Omental fat pad (tissue), 4 donors: ENCODE data around the gene TFAP2E. TPM values are rescaled to one million over a fixed set of nuclear protein-coding genes. Genes with fewer than 3 reads are reported as not detected.

Experiments
- ATAC-seq: fragments of 150-250 bp; one replicate; pipeline ENCODE4 v1.9.1; 2016; ENCODE audit warnings: mild to moderate bottlenecking, moderate library complexity; ENCODE audit not compliant: low FRiP score
- DNase-seq: peaks from one replicate; pipeline ENCODE4 v3.0.0-alpha.2; 2019; ENCODE audit warnings: low spot score
- total RNA-seq, 4 donors: library from RNA; depleted of rRNA; stranded (reverse); fragments of >200 nt; gene quantifications; one replicate each; pipeline ENCODE4 v1.1.0, GENCODE V29; 2016
- TF ChIP-seq, protein P1 (sequence below), 3 donors: fragments of 450-650 bp; IDR thresholded peaks; one replicate each; pipeline ENCODE4 v1.5.1; 2016 to 2017; ENCODE audit warnings: antibody characterized with exemption in 3 of 3, mild to moderate bottlenecking in 3 of 3, moderate library complexity in 2 of 3

Gene TFAP2E
- total RNA-seq, 4 donors from 2014 or later: 0.25 to 0.72 (median 0.50) TPM

DNA sequence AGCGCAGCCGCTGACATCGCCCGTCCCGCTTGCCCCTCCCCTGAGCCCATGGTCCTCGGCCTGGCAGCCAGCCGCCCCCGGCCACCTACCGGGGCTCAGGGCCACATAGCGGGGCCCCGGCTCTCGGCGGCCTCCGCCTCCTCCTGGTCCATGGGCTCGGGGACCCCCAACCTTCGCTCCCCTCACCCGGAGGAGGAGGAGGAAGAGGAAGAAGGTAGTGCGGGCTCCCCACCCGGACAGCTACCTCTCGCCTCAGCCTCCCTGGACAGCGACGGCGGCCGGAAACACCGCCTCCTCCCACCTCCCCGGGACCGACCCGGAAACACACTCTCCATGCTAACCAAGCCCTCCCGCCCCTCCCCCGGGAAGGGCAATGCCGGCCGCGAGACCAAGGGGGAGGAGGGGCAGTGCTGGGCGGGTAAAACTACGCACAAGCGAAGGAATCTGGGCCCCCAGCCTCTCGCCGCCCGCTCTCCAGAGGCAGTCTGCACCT is 15.9 kb upstream of the TFAP2E start, which contains the start of gene KIAA0319L:
Gene KIAA0319L, minus strand, starts transcription at position 286 of the 493 bp plus-strand sequence. CDS start 2,912 bp downstream, outside the sequence.
- ATAC-seq (peak; percentile 94), DNase-seq (peak; percentile 67)
- TF ChIP-seq, protein P1, sequence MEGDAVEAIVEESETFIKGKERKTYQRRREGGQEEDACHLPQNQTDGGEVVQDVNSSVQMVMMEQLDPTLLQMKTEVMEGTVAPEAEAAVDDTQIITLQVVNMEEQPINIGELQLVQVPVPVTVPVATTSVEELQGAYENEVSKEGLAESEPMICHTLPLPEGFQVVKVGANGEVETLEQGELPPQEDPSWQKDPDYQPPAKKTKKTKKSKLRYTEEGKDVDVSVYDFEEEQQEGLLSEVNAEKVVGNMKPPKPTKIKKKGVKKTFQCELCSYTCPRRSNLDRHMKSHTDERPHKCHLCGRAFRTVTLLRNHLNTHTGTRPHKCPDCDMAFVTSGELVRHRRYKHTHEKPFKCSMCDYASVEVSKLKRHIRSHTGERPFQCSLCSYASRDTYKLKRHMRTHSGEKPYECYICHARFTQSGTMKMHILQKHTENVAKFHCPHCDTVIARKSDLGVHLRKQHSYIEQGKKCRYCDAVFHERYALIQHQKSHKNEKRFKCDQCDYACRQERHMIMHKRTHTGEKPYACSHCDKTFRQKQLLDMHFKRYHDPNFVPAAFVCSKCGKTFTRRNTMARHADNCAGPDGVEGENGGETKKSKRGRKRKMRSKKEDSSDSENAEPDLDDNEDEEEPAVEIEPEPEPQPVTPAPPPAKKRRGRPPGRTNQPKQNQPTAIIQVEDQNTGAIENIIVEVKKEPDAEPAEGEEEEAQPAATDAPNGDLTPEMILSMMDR (IDR thresholded peaks at IDR 0.05): no peak

DNA sequence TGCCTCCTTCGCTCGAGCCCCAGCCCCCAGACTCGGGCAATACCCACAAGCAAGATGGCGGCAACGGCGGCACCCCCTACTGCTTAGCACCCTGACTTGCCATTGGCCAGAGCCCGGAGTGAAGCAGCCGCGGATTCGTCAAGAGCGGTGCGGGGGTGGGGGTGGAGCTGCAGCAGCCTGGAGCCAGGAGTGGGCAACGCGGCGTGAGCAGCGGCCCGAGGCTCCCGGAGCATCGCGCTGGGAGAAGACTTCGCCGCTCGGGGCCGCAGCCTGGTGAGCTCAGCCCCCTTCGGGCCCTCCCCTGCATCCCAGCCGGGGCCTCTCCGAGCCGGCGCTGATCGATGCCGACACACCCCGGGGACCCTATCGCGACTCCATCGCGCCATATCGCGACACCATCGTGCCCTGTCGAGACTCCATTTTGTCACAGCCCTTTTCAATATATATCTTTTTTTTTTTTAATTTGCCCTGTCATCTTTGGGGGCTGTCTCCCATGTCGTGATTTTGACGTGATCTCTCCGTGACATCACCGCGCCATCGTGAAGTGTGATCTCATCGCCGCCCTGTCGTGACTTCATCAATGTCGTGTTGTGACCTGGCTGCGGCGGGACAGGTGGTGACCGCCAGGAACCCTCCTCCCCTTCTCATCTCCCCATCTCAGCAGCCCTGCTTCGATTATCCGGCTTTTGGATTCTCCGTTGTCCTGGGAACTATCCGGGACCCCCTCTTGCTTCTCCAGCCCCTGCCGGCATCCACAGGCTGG is 15.3 kb upstream of the TFAP2E start, which contains the start of gene NCDN:
Gene NCDN, plus strand, starts transcription at position 189 of the 763 bp plus-strand sequence. Its CDS starts 392 bp downstream, at position 581.
- DNase-seq: peak; percentile 80
- peak; percentile 94 for ATAC-seq
- TF ChIP-seq, protein P1 (IDR thresholded peaks at IDR 0.05): no peak

DNA sequence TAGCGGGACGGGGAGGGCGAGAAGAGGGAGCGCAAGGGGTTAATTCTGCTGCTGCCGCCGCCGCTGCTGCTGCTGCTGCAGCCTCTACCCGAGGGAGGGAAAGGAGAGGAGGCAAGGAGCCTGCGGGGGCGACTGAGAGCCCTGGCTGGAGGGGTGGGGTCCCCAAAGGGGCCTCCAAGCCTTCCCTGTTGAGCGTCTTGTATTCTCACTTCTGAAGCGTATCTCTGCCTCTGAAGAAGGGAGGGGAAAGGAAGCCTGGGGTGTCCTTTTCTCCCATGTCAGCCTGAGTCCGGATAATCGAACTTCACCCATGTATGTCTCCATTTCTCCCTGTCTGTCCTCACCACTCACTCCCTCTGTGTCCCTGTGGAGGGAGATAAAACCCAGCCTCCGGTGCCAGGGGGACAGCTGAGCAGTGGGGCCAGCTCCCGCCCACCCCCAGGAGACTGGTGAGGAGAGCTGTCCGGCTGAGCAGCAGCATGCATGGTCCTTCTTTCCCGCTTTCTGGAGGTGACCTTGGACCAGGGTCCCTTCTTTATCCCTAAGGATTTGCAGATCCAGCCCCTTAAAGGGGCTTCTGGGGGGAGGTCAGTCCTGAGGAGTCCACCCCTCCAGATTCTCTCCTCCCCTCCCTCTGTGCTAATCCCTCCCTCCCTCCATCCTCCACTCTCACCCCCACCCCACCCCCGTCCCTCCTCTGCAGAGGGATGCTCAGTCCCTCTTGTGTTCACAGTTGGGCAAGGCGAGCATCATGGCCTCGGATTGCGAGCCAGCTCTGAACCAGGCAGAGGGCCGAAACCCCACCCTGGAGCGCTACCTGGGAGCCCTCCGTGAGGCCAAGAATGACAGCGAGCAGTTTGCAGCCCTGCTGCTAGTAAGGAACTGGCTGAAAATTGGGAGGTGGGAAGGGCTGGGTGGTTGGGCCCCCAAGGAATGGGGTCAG is 14.5 kb upstream of the TFAP2E start:
- no peak for DNase-seq
- TF ChIP-seq, protein P1 (IDR thresholded peaks at IDR 0.05): no peak
- no peak for ATAC-seq

DNA sequence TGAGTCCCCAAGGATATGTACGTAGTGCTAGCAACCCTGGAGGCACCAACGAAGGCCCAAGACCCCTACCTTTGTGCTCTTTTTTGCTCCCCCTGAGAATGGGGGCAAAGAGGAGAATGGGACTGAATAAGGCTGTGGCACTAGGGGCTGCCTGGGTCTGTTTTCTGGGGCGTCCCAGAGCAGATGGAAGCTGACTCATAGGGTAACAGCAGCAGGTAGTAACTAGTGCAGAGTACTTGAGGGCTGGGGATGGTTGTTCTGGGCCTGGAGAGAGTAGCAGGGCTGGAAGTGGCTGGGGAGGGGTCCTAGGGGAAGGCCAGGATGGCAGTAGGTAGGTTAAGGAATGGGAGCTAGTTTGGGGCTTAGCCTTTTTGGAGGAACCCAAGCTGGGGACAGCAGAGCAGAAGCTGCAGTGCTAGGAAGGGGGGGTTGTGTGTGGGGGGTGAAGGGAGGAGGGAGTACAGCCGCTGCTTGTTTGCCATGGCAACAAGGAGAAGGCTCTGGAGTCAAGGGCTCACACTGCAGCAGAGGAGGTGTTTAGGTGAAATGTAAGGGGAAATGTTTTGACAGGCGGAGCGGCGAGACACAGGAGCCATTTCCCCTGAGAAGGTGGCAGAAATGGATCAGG is 13.7 kb upstream of the TFAP2E start:
- TF ChIP-seq, protein P1 (IDR thresholded peaks at IDR 0.05): no peak
- DNase-seq: no peak
- ATAC-seq: no peak

DNA sequence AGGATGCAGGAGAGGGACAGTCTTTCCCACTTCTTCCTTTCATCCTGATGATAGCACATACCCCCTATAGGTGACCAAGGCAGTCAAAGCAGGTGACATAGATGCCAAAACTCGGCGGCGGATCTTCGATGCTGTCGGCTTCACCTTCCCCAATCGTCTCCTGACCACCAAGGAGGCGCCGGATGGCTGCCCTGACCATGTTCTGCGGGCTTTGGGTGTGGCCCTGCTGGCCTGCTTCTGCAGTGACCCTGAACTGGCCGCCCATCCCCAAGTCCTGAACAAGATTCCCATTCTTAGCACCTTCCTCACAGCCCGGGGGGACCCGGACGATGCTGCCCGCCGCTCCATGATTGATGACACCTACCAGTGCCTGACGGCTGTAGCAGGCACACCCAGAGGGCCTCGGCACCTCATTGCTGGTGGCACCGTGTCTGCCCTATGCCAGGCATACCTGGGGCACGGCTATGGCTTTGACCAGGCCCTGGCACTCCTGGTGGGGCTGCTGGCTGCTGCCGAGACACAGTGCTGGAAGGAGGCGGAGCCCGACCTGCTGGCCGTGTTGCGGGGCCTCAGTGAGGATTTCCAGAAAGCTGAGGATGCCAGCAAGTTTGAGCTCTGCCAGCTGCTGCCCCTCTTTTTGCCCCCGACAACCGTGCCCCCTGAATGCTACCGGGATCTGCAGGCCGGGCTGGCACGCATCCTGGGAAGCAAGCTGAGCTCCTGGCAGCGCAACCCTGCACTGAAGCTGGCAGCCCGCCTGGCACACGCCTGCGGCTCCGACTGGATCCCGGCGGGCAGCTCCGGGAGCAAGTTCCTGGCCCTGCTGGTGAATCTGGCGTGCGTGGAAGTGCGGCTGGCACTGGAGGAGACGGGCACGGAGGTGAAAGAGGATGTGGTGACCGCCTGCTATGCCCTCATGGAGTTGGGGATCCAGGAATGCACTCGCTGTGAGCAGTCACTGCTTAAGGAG is 12.6 kb upstream of the TFAP2E start:
- no peak for ATAC-seq
- DNase-seq: no peak
- TF ChIP-seq, protein P1 (IDR thresholded peaks at IDR 0.05): no peak
